ENCODE data around the gene GABRR1.

- TF ChIP-seq CTCF (IDR thresholded peaks at IDR 0.05 in 4 of 5, conservative IDR thresholded peaks at IDR 0.05 in 1 of 5) (no peak), POLR2A (IDR thresholded peaks at IDR 0.05) (no peak)
These were observed 45.0 kb downstream of the GABRR1 start for GRCh38 chr6:89172131-89172530.

Measured in gastrocnemius medialis (tissue), 4 donors.